Upper lobe of left lung (tissue), 6 donors: ENCODE measurements around the gene CEP85L. TPM values are rescaled to one million over a fixed set of nuclear protein-coding genes. Genes with fewer than 3 reads are reported as not detected.

ENCODE experiments used
- ATAC-seq, 2 donors: fragments of 200-7000 bp; cut with Tn5 transposase; one replicate each; pipeline ENCODE4 v1.9.1; 2022; ENCODE audit warnings: mild to moderate bottlenecking in 2 of 2, moderate library complexity in 2 of 2; ENCODE audit not compliant: low FRiP score in 2 of 2
- DNase-seq, 2 donors: peaks; one replicate each; pipeline ENCODE4 v3.0.0-alpha.2; 2019 to 2020
- H3K27ac ChIP-seq, 4 donors: fragments of 200-600 bp; sonication (generic); one replicate each; pipeline ENCODE4 v1.5.1; 2016 to 2019
- H3K27me3 ChIP-seq, 4 donors: fragments of 200-600 bp; sonication (generic); one replicate each; pipeline ENCODE4 v1.5.1; 2017 to 2019
- H3K36me3 ChIP-seq, 4 donors: fragments of 200-600 bp; sonication (generic); one replicate each; pipeline ENCODE4 v1.5.1; 2016 to 2019
- H3K4me1 ChIP-seq, 4 donors: fragments of 200-600 bp; sonication (generic); one replicate each; pipeline ENCODE4 v1.5.1; 2018 to 2019
- H3K4me3 ChIP-seq, 4 donors: fragments of 200-600 bp; sonication (generic); one replicate each; pipeline ENCODE4 v1.5.1; 2017 to 2019; ENCODE audit warnings: mild to moderate bottlenecking in 2 of 4, moderate library complexity in 1 of 4
- H3K9me3 ChIP-seq, 4 donors: fragments of 200-600 bp; sonication (generic); one replicate each; pipeline ENCODE4 v1.5.1; 2018 to 2019
- CTCF ChIP-seq, 6 experiments: fragments of 450-650 bp in 4 of 6; fragments of 200-600 bp in 2 of 6; sonication (generic) in 2 of 6; IDR thresholded peaks; one replicate each; pipeline ENCODE4 v1.5.1; 2016 to 2019; ENCODE audit warnings: antibody characterized with exemption in 6 of 6
- EP300 ChIP-seq, 4 donors: sonication (generic); formaldehyde crosslinking; IDR thresholded peaks; one replicate each; pipeline ENCODE4 v1.5.1; 2017; ENCODE audit warnings: antibody characterized with exemption in 4 of 4, control low read depth in 2 of 4
- POLR2A ChIP-seq, 4 donors: fragments of 450-650 bp; IDR thresholded peaks; one replicate each; pipeline ENCODE4 v1.5.1; 2016 to 2017; ENCODE audit warnings: antibody characterized with exemption in 4 of 4, mild to moderate bottlenecking in 2 of 4
- POLR2AphosphoS5 ChIP-seq, 2 donors: sonication (generic); formaldehyde crosslinking; IDR thresholded peaks; one replicate each; pipeline ENCODE4 v1.5.1; 2017; ENCODE audit warnings: antibody characterized with exemption in 2 of 2
- WGBS, 2 donors: methylation state at CpG; one replicate each; pipeline ENCODE4 v1.1.5; 2017 to 2018; 5-methylcytosine and 5-hydroxymethylcytosine counted together
- total RNA-seq, 6 donors: library from RNA; depleted of rRNA in 4 of 6; stranded (reverse); fragments of >200 nt in 4 of 6; gene quantifications; one replicate each; pipeline versions ENCODE4 v1.1.0 to v1.2.1, GENCODE V29; 2016 to 2021
- donor health status: DM: no; HTN: no; CAD: no; lungs with moderate emphysema.
- donor health status: DM: no; HTN: yes; CAD: no; lungs with severe emphysema.

The CEP85L gene
- total RNA-seq, 6 donors from 2014 or later = 7.5 to 22.0 (median 13.0) TPM

- no peaks in the 10 kb centered on the region for H3K4me1 ChIP-seq
- no peaks in the 10 kb centered on the region for H3K9me3 ChIP-seq
- no peaks in the 10 kb centered on the region for H3K27me3 ChIP-seq
- ATAC-seq (no peak), DNase-seq (no peak)
- H3K4me3 ChIP-seq = no peak overlapping the region
- no peak overlapping the region for H3K27ac ChIP-seq
- H3K36me3 ChIP-seq = peaks cover 0 to 34% (median 0%) of the 10 kb centered on the region in 4 donors
- TF ChIP-seq POLR2A (IDR thresholded peaks at IDR 0.05) = no peak
- TF ChIP-seq POLR2AphosphoS5 (IDR thresholded peaks at IDR 0.05) = no peak
- TF ChIP-seq EP300 (IDR thresholded peaks at IDR 0.05) = no peak
- TF ChIP-seq CTCF (IDR thresholded peaks at IDR 0.05) = no peak
Measured at GRCh38 chr6:118467181-118467580, 184.2 kb downstream of the CEP85L start.

- Histone ChIP-seq H3K27ac (no peak overlapping the region), H3K27me3 (no peaks in the 10 kb centered on the region), H3K9me3 (no peaks in the 10 kb centered on the region), H3K36me3 (peaks cover 0 to 34% (median 0%) of the 10 kb centered on the region in 4 donors), H3K4me1 (no peaks in the 10 kb centered on the region), H3K4me3 (no peak overlapping the region)
- 91 to 92% methylated on average over 2 of the region's 2 CpGs for WGBS, 2 donors
- ATAC-seq (no peak), DNase-seq (no peak)
- TF ChIP-seq POLR2AphosphoS5 (IDR thresholded peaks at IDR 0.05) (no peak), POLR2A (IDR thresholded peaks at IDR 0.05) (no peak), EP300 (IDR thresholded peaks at IDR 0.05) (no peak), CTCF (IDR thresholded peaks at IDR 0.05) (no peak)
Measured at GRCh38 chr6:118464620-118465019, 186.8 kb downstream of the CEP85L start.

DNA sequence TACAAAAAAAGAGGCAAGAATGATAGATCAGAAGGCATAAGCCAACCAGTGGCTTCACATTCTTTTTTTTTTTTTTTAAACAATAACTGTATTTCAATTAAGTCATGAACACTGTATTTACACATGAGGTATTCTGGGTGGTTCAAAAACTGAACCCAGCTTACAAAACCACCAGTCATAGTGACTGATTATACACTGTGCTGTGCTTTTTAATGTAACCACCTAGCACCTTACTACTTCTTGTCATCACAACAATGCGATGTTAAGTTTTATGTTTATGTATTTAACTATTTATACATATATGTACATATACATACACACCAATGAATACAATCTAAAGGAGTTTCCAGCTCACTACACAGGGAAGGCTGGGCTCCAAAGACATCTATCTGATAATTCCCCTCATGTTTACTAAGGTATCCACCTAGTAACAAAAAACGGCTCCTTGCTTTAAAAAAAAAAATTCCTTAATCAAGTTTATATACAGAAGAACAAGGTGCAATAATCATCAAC, 190.4 kb downstream of the CEP85L start:
- DNase-seq (no peak), ATAC-seq (no peak)
- no peak overlapping the region for H3K27ac ChIP-seq
- H3K27me3 ChIP-seq = no peaks in the 10 kb centered on the region
- no peak for TF ChIP-seq EP300 (IDR thresholded peaks at IDR 0.05)
- no peak for TF ChIP-seq POLR2A (IDR thresholded peaks at IDR 0.05)
- no peak for TF ChIP-seq POLR2AphosphoS5 (IDR thresholded peaks at IDR 0.05)
- TF ChIP-seq CTCF (IDR thresholded peaks at IDR 0.05) = no peak
- H3K9me3 ChIP-seq = no peaks in the 10 kb centered on the region
- no peak overlapping the region for H3K4me3 ChIP-seq
- 90 to 96% methylated on average over 2 of the region's 2 CpGs for WGBS, 2 donors
- H3K36me3 ChIP-seq = peaks cover 0 to 13% (median 0%) of the 10 kb centered on the region in 4 donors
- H3K4me1 ChIP-seq = no peaks in the 10 kb centered on the region

DNA sequence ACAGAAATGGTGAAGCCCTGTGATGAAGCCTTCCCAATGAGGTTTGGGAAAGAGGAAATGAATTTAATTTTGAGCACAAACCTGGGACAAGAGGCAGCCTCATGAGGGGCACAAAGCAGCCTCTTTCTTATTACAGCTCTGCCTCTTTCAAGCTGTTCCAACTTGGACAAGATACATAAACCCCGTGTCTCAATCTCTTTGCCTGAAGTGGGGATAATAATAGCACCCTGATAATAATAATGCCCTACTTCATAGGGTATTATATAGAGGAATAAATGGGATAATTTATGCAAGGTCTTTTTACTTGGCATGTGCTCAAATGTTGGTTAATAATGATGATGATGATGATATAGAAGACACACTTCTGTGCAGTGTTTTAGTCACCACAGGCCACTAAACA, 194.4 kb downstream of the CEP85L start:
- no peaks in the 10 kb centered on the region for H3K36me3 ChIP-seq
- 80 to 89% methylated on average over 1 of the region's 1 CpG for WGBS, 2 donors
- no peaks in the 10 kb centered on the region for H3K27me3 ChIP-seq
- DNase-seq (no peak), ATAC-seq (no peak)
- H3K4me1 ChIP-seq = no peaks in the 10 kb centered on the region
- no peak for TF ChIP-seq POLR2A (IDR thresholded peaks at IDR 0.05)
- TF ChIP-seq POLR2AphosphoS5 (IDR thresholded peaks at IDR 0.05) = no peak
- no peak for TF ChIP-seq CTCF (IDR thresholded peaks at IDR 0.05)
- no peak for TF ChIP-seq EP300 (IDR thresholded peaks at IDR 0.05)
- H3K27ac ChIP-seq = no peak overlapping the region
- no peak overlapping the region for H3K4me3 ChIP-seq
- H3K9me3 ChIP-seq = peaks cover 4 to 28% (median 11%) of the 10 kb centered on the region in 4 donors

- ATAC-seq (no peak), DNase-seq (no peak)
- no peaks in the 10 kb centered on the region for H3K36me3 ChIP-seq
- no peak overlapping the region for H3K27ac ChIP-seq
- TF ChIP-seq POLR2AphosphoS5 (IDR thresholded peaks at IDR 0.05) (no peak), EP300 (IDR thresholded peaks at IDR 0.05) (no peak), POLR2A (IDR thresholded peaks at IDR 0.05) (no peak), CTCF (IDR thresholded peaks at IDR 0.05) (no peak)
- no peak overlapping the region for H3K4me3 ChIP-seq
- H3K9me3 ChIP-seq = peaks cover 18 to 56% (median 24%) of the 10 kb centered on the region in 4 donors
- H3K4me1 ChIP-seq = no peaks in the 10 kb centered on the region
- H3K27me3 ChIP-seq = no peaks in the 10 kb centered on the region
Measured at GRCh38 chr6:118451839-118452238, 199.6 kb downstream of the CEP85L start.
